HCT116 (cell line): ENCODE measurements around the gene FAM50B. TPM values are rescaled to one million over a fixed set of nuclear protein-coding genes. Genes with fewer than 3 reads are reported as not detected.

ENCODE experiments used
- ATAC-seq: fragments of 200-7000 bp; cut with Tn5 transposase; 2 replicates; pipeline ENCODE4 v1.9.1; 2020; ENCODE audit warnings: mild to moderate bottlenecking, moderate library complexity
- Bru-seq: library from RNA; stranded (reverse); fragments of 400-500 nt; gene quantifications from one replicate; lab custom pipeline; 2021; lab: Mats Ljungman, UMichigan
- BruChase-seq, 2 experiments: library from RNA; stranded (reverse); fragments of 400-500 nt; gene quantifications; one replicate each; lab custom pipeline; 2021; lab: Mats Ljungman, UMichigan
- BruUV-seq: library from RNA; stranded (reverse); fragments of 400-500 nt; replicated peaks from 2 replicates; lab custom pipeline; 2021; lab: Mats Ljungman, UMichigan
- CTCF ChIA-PET: fragments of 300-600 bp; sonication (Branson Sonifier 250); formaldehyde crosslinking; loops from one replicate; lab custom pipeline; 2021; ENCODE audit warnings: antibody characterized with exemption; lab: Charles Lee
- POLR2A ChIA-PET: fragments of 300-600, 350-600 bp; sonication (Branson Sonifier 250); formaldehyde crosslinking; loops from one replicate; lab custom pipeline; 2021; ENCODE audit warnings: antibody characterized with exemption; lab: Charles Lee
- RAD21 ChIA-PET, 2 experiments: fragments of 300-600 bp; sonication (Branson Sonifier 250); formaldehyde crosslinking; loops; one replicate each; lab custom pipeline; 2023; ENCODE audit warnings: low total read pairs in 2 of 2; ENCODE audit not compliant: uncharacterized antibody in 2 of 2, unreplicated experiment in 2 of 2, low non-redundant PET in 1 of 2; lab: Charles Lee
- DNase-seq: peaks from one replicate; pipeline ENCODE4 v3.0.0-alpha.2; 2010; ENCODE audit warnings: low read depth, low spot score
- H2AFZ ChIP-seq: fragments of 200-600 bp; shearing (Covaris generic), sonication (generic); 2 replicates; pipeline ENCODE4 v1.6.1; 2017; ENCODE audit warnings: low read depth, mixed run types, mixed read lengths, antibody characterized with exemption, low read length; ENCODE audit not compliant: poor library complexity, severe bottlenecking
- H3K27ac ChIP-seq: 2 replicates; pipeline ENCODE4 v1.5.1; 2012; ENCODE audit warnings: low read depth, low read length
- H3K27me3 ChIP-seq: fragments of 200-600 bp; sonication (generic); 2 replicates; pipeline ENCODE4 v1.6.1; 2016; ENCODE audit warnings: mixed run types, low read length, mixed read lengths; ENCODE audit not compliant: insufficient read depth
- H3K36me3 ChIP-seq, 2 experiments: fragments of 200-500 bp in 1 of 2; fragments of 200-600 bp in 1 of 2; sonication (Bioruptor generic) in 1 of 2; sonication (generic) in 1 of 2; 2 replicates each; pipeline versions ENCODE4 v1.5.1 to v1.6.1; 2014 to 2016; ENCODE audit warnings: low read length in 2 of 2, inconsistent platforms in 1 of 2, mixed read lengths in 1 of 2, mixed run types in 1 of 2; ENCODE audit not compliant: insufficient read depth in 2 of 2, control insufficient read depth in 1 of 2
- H3K4me1 ChIP-seq, 2 experiments: fragments of 200-600 bp in 1 of 2; sonication (generic) in 1 of 2; 2 replicates each; pipeline versions ENCODE4 v1.5.1 to v1.6.1; 2012 to 2017; ENCODE audit warnings: low read length in 2 of 2, inconsistent platforms in 1 of 2, mild to moderate bottlenecking in 1 of 2, mixed read lengths in 1 of 2, mixed run types in 1 of 2, moderate library complexity in 1 of 2; ENCODE audit not compliant: insufficient read depth in 2 of 2, control insufficient read depth in 1 of 2
- H3K4me2 ChIP-seq: fragments of 200-600 bp; sonication (generic); 2 replicates; pipeline ENCODE4 v1.6.1; 2017; ENCODE audit warnings: mixed run types, low read length, mixed read lengths
- H3K4me3 ChIP-seq, 2 experiments: fragments of 200-600 bp in 1 of 2; sonication (generic) in 1 of 2; replicated peaks in 1 of 2; 2 replicates each; pipeline ENCODE4 v1.5.1; 2011 to 2016; ENCODE audit warnings: low read length in 2 of 2, control low read depth in 1 of 2, low read depth in 1 of 2, mild to moderate bottlenecking in 1 of 2, mixed read lengths in 1 of 2, mixed run types in 1 of 2
- H3K79me2 ChIP-seq: fragments of 200-600 bp; sonication (generic); 2 replicates; pipeline ENCODE4 v1.6.1; 2017; ENCODE audit warnings: mild to moderate bottlenecking, mixed run types, low read length, moderate library complexity, mixed read lengths; ENCODE audit not compliant: insufficient read depth
- H3K9ac ChIP-seq: fragments of 200-600 bp; sonication (generic); 2 replicates; pipeline ENCODE4 v1.6.1; 2016; ENCODE audit warnings: low read length, mixed read lengths
- H3K9me2 ChIP-seq: fragments of 200-600 bp; sonication (generic), shearing (Covaris generic); 2 replicates; pipeline ENCODE4 v1.6.1; 2017; ENCODE audit warnings: mixed run types, mild to moderate bottlenecking, moderate library complexity; ENCODE audit not compliant: insufficient read depth
- H3K9me3 ChIP-seq, 2 experiments: fragments of 200-500 bp in 1 of 2; fragments of 200-600 bp in 1 of 2; sonication (Bioruptor generic) in 1 of 2; sonication (generic) in 1 of 2; 2 replicates each; pipeline ENCODE4 v1.6.1; 2014 to 2017; ENCODE audit warnings: low read length in 2 of 2, mixed read lengths in 2 of 2, inconsistent platforms in 1 of 2, low read depth in 1 of 2, mild to moderate bottlenecking in 1 of 2, mixed run types in 1 of 2, moderate library complexity in 1 of 2; ENCODE audit not compliant: control insufficient read depth in 1 of 2, insufficient read depth in 1 of 2
- H4K20me1 ChIP-seq: fragments of 200-600 bp; sonication (generic), shearing (Covaris generic); 2 replicates; pipeline ENCODE4 v1.6.1; 2017; ENCODE audit warnings: mixed run types, mild to moderate bottlenecking, moderate library complexity; ENCODE audit not compliant: insufficient read depth
- CTCF ChIP-seq, 3 experiments: fragments of 200-600 bp in 1 of 3; sonication (generic) in 1 of 3; IDR thresholded peaks in 2 of 3; conservative IDR thresholded peaks in 1 of 3; 2 replicates each; pipeline ENCODE4 v1.5.1; 2012 to 2017; ENCODE audit warnings: low read depth in 2 of 3, low read length in 2 of 3, antibody characterized with exemption in 1 of 3, borderline replicate concordance in 1 of 3, control low read depth in 1 of 3, mild to moderate bottlenecking in 1 of 3, mixed read lengths in 1 of 3, mixed run types in 1 of 3, moderate library complexity in 1 of 3; ENCODE audit not compliant: insufficient read depth in 1 of 3
- ELF1 ChIP-seq: IDR thresholded peaks from 2 replicates; pipeline ENCODE4 v1.6.1; 2012; ENCODE audit warnings: low read depth, borderline replicate concordance
- EZH2phosphoT487 ChIP-seq: fragments of 200-600 bp; IDR thresholded peaks from 2 replicates; pipeline ENCODE4 v1.6.1; 2018; ENCODE audit warnings: antibody characterized with exemption, borderline replicate concordance
- RAD21 ChIP-seq: IDR thresholded peaks from 2 replicates; pipeline ENCODE4 v1.6.1; 2012; ENCODE audit warnings: low read depth, mild to moderate bottlenecking
- SRF ChIP-seq: IDR thresholded peaks from 2 replicates; pipeline ENCODE4 v1.6.1; 2012; ENCODE audit warnings: low read depth
- intact Hi-C: fragments of 100-400 bp; cut with micrococcal nuclease; formaldehyde crosslinking; loops from 2 replicates; pipeline ENCODE4 v1.10.0; 2022
- long read RNA-seq: library from polyadenylated mRNA; unstranded; transcript quantifications from one replicate; pipeline ENCODE4 v2.0.0, GENCODE V29; 2021; ENCODE audit not compliant: unreplicated experiment
- polyA plus RNA-seq: library from polyadenylated mRNA; unstranded; fragments of >200 nt; gene quantifications from 2 replicates; pipeline ENCODE4 v1.2.1, GENCODE V29; 2012; ENCODE audit warnings: missing spikeins
- total RNA-seq: library from RNA; stranded (reverse); gene quantifications from one replicate; pipeline ENCODE4 v1.2.1, GENCODE V29; 2021; ENCODE audit not compliant: unreplicated experiment

Gene FAM50B, protein sequence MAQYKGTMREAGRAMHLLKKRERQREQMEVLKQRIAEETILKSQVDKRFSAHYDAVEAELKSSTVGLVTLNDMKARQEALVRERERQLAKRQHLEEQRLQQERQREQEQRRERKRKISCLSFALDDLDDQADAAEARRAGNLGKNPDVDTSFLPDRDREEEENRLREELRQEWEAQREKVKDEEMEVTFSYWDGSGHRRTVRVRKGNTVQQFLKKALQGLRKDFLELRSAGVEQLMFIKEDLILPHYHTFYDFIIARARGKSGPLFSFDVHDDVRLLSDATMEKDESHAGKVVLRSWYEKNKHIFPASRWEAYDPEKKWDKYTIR
- 0.86 TPM for total RNA-seq
- 0.21 and 0.34 TPM in 2 replicates for polyA plus RNA-seq
- Bru-seq, nascent RNA, result percentile 27 among the genes with signal in this experiment
- percentile 18 among the genes with signal in this experiment for BruChase-seq, experiment 1, labeled RNA remaining after a 6-hour chase
- BruChase-seq, experiment 2, labeled RNA remaining after a 2-hour chase, result percentile 45 among the genes with signal in this experiment
- long read RNA-seq, result 0 reads

DNA sequence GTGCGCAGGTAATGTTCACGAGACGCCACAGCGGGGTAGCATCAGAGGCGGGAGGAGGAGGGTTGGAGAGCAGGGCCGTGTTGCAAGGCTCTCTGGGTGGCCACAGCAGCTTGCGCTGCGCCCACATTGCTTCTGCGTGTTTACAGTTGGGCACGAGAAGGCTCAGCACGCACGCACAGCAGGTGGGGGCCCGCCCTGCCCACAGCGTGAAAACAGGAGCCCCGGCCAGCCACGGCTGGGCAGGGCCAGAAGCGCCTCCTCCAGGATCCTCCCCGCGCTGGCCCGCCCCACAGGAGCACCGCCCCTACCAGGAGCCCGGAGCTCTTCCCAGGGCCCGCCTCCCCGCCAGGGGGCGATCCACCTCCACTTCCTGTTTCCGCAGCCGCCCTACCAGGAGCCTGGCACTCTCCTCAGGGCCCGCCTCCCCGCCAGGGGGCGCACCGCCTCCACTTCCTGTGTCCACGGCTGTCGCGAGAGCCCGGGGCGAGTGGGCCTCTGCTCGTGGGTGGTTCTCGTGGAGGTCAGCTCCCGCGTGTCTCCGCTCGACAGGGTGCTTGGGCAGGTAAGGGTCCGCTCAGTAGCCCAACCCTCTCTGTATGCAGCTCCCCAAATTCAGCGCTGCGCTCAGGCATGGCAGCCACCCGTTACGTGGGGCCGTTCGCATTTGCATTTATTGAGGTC lies at the start of gene FAM50B:
Gene FAM50B, plus strand, starts transcription at position 449 of the 681 bp plus-strand sequence. CDS start 439 bp downstream, outside the sequence.
- POLR2A ChIA-PET, result no interaction called here
- H3K4me2 ChIP-seq, result peak within 1 kb of the TSS; percentile 14; the same call in 1 of the 2 replicates
- intact Hi-C loops, result no loop called here
- peak; percentile 45 to 64 (median 54); a peak in 5 of 6 replicates for TF ChIP-seq CTCF (IDR thresholded peaks at IDR 0.05 in 2 of 3, conservative IDR thresholded peaks at IDR 0.05 in 1 of 3; ENCODE audit: borderline replicate concordance in 1 of 3, insufficient read depth in 1 of 3, low read depth in 2 of 3, low read length in 2 of 3)
- no peak for TF ChIP-seq EZH2phosphoT487
- TF ChIP-seq ELF1, result peak; percentile 24; the same call in 1 of the 2 replicates
- no peak for TF ChIP-seq SRF
- peak; percentile 32; the same call in 1 of the 2 replicates for TF ChIP-seq RAD21
- TF ChIP-seq, all 23 proteins: peak for 3
- CTCF ChIA-PET, result no interaction called here
- no peak for DNase-seq
- peak; percentile 99 for ATAC-seq
- RAD21 ChIA-PET, result no interaction called here
- Histone ChIP-seq H3K79me2 (no peaks in the 10 kb centered on the region), H4K20me1 (no peaks in the 10 kb centered on the region), H3K9me2 (no peaks in the 10 kb centered on the region), H3K9ac (no peak within 1 kb of the TSS), H2AFZ (no peak within 1 kb of the TSS), H3K4me3 (no peak within 1 kb of the TSS), H3K27me3 (no peaks in the 10 kb centered on the region), H3K9me3 (no peaks in the 10 kb centered on the region), H3K27ac (no peak within 1 kb of the TSS), H3K36me3 (no peaks in the 10 kb centered on the region), H3K4me1 (no peaks in the 10 kb centered on the region; a peak in 1 of 4 replicates)
- BruUV-seq, result no TSS peak
